GM21447 (cell line): Measurements from ENCODE around the gene TMEM108.

Experiments
- ATAC-seq: cut with Tn5 transposase; IDR thresholded peaks from one replicate; pipeline ENCODE4 v1.9.1; 2021; ENCODE audit not compliant: unreplicated experiment

Gene TMEM108

DNA sequence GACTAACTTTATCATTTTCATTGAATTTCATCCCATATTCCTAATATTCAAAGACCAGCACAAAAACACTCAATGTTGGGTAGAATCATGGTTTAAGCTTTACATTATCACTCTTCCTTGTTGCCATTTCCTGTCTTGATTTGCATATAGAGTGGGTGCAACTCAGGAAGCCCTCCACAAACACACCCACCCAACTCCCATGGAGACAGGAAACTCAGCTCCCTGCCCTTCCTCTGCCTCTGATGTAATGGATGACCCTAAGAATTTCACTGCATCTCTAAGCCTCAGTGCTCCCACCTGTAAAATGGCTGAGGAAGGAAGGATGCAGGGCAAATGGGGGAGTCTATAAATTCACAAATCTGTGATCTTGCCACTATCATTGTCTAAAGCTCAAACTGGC lies 263.5 kb downstream of the TMEM108 start:
- no peak for ATAC-seq

DNA sequence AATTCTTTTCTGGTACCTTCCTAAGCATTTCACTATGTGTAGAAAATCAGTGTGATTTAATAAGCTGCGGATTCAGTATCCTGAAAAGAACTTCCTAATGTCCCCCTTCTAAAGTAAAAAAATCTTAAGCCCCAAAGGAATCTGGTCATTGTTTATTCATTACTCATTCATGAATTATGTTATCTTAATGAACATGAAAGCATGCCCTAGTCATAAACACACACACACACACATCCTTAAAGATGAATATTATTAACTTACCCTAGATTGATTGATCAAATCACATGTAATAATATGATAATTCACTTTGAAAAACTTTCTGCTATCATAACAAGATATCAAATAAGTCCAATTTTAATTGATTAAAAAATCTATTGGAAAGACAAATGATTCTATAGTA lies 265.2 kb downstream of the TMEM108 start:
- ATAC-seq, result no peak

DNA sequence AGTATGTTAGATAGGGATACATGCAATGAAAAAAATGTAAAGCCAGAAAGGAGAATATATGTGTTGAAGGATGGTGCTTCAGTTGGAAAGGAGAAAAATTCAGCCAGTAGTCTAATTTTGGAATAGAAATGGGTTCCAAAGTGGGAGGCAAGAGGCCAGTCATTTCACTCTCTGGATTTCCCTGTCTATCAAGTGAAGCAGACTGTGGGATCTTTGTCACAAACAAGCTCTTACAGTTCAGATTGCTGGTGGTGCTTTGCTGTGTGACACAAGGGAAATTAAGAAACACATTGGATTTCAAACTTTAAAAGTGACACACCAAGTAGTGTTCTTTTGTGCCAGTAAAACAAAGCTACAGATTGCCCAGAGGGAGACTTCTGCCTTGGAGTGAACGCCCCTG lies 279.7 kb downstream of the TMEM108 start:
- no peak for ATAC-seq

DNA sequence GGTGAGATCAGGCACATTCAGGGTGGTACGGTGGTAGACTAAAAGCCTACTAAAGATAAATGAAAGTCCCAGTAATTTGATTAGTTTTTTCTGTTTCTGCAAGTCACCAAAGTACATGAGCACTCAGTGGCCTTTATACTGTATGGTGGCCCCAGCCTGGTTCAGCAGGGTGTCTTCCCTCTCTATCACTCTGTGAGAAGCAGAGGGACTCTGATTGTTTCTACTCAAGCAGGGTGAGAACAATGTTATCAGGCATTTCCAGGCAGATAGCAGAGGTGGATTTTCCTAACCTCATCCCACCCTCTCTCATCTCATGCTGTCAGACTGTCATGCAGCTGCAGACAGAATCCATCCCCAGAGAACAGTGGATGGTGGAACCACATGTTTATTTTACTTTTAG lies 290.2 kb downstream of the TMEM108 start:
- no peak for ATAC-seq

DNA sequence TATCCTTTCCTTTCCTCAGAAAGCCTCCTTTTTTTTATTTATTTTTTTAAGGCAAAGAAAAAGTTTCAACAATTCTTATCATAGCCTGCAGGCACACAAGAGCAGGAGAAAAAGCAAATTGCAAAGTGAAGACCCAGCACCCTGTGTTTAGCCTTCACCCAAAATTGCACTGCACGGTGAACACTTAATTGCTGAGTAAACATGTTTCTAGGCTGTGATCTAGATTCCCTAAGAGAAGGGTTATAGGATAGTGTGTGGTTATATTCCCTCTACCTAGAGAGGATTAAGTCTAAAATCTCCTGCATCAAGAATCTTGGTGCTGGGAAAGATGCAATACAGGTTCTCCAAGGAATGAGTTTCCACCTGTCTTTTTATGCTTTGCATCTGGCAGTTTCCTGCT lies 291.4 kb downstream of the TMEM108 start:
- no peak for ATAC-seq

DNA sequence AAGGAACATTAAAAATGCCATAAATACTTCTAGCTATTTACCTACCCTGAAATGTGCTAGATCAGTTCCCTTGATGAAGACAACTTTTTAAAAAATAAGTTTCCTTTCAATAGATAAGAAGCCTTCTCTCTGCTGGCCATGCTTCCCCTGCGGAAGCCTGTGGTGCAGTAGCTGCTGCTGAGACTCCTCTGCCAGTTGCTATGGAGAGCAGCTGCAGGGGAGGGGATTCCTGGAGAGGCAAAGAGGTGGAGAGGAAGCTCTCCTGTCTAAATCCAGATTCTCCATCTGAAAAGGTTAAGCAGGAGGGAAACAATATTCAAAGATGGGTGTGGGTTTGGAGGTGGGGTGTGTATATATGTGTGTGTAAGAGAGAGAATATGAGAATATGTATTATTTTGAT lies 291.9 kb downstream of the TMEM108 start:
- no peak for ATAC-seq

DNA sequence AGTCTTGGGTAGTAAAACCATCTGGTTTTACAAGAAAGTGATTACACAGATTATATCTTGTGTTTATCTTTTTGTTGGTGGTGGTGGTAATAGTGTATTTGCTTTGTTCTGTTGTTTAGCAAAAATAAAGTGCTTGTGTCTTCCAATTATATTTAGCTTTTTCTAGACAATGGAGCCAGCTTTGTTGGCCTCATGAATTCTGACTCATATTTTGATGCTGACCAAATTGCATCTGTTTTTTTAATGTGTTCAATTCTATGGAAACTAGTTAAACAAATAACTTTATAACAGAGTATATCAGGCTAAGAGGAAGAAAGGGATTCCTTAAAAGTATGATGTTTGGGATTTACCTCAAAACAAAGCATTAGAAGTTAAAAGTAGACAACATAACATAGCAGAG lies 292.3 kb downstream of the TMEM108 start:
- no peak for ATAC-seq

DNA sequence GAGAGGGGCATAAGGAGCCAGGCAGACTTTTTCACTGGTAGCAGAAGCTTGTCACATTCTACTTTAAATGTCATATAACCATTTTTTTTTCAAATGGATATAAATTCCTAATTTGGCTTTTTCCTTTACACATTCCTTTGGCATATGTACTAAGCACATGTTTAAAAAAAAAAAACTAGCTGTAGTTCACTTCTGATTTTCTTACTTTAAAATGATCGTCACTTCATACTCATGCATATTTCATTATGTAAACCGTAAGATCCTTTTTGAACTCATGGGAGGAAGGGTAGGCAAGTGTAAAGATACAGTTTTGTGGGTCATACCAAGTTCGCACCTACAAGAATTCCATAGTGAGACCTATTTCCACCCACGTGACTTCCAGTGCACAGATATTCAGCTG lies 316.5 kb downstream of the TMEM108 start:
- no peak for ATAC-seq

DNA sequence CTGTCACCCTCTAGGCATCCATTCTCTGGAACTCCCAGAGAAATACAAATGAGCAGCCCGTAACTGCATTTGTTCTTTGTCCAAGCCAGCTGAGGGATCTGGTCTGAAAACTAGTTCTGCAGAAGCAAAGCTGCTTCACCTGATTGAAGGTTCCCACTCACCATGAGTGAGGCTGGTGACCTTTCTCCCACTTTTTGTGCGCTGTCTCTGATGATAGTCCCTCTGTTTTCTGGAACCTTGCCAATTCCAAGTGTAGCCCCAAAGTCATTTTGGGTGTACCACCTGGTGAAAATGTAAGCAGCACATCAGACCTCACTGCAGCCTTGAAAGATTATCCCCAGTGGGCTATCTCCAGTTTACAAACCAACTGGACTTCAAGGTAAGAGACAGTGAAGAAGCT lies 322.3 kb downstream of the TMEM108 start:
- no peak for ATAC-seq

DNA sequence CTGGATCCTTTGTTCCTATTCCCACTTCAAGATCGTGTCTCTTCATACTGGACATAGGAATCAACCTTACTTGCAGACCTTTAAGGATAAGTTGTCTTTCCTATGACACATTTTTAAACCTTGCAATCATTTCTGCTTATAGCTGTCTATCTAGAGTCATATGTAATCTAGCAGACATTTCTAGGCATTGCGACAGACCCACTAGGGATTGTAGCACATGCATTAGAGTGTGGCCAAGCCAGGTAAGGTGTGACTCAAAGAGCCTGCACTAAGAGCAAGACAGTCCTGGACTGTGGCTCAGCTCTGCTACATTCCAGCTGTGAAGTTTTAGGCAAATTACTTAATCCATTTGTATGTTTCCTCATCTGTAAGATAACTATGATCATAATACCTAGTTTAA lies 322.8 kb downstream of the TMEM108 start:
- ATAC-seq, result no peak

DNA sequence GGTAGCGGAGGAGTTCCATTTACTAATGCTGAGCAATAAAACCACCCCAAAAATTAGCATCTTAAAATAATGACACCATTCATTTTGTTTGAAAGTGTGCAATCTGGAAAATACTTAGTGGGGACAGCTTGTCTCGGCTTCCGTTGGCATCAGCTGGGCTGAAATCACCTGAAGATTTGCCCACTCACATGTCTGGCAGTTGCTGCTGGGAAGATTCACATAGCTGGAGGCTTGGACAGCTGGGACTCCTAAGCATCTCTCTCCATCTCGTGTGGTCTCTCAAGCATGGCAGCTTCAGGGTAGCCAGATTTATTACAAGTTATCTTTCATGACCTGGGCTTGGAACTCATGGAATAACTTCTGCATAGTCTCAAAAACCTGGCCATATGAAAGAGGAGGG lies 323.2 kb downstream of the TMEM108 start:
- ATAC-seq, result no peak

DNA sequence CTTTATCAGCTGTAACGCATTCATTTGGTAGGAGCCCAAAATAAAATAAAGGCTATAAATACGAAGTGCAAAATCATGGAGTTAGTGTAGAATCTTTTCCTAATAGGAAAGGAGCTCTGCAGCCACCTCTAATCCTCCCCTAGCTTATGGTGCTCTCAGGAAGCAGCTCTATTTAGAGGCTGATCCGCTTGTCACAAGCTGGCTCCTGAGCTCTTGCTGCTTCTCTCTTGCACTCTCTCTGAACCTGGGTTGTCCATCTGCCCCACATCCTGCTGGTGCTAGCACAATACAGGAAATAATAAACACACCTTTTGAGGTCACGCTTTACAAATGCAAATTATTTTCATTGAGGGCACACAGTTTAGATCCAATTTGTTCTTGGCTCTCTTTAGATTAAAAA lies 324.3 kb downstream of the TMEM108 start:
- ATAC-seq, result no peak

DNA sequence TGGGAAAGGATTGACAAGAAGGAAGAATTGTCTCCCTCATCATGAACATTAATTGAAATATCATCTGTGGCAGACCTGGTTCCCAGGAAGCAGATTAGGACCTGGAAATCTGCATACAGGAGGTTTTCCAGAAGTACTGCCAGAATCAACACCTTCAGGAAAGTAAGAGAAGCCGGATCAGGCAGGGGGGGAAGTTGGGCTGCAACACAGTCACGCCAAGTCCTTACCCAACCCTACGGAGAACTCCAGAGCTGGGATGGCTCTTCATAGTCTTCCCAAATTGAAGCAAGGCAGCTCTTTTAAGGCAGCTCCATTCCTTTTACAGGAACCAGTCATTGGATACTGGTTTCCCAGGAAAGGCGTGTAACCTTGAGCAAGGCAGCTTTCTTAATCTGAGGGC lies 326.5 kb downstream of the TMEM108 start:
- no peak for ATAC-seq

DNA sequence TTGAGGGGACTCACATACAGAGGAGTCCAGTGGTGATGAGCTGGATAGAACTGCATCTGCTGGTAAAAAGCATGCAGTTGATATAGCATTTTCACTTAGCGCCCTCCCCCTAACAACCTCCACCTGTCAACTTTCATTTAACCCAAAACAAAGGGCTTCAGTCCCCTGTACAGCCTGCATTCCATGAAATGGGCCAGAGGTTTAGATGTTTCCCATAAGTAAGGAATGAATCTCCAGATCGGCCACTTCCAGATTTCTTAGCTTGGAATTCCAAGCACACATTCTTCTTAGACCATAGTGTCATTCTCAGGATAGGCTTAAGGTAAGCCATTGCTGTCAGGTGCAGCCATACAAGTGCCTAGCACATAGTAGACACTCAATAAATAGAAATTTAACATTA lies 328.7 kb downstream of the TMEM108 start:
- no peak for ATAC-seq

DNA sequence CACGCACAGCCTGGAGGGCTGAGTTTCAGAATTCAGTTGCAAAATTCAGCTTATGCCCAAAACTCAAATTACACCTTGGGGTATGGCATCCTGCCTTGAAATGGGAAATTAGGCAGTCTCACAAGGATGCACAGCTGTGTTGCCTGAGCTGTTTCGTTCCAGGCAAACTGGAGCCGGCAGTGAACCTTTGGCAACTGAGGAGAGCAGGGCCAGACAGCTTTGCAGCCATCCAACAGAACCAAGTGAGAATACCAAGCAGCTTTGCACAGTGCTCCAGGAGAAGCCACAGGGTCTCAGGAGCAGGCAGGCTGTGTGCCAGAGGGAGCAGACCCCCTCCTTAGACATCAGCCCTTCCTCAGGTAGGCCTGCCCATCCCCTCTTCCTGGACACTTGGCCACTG lies 329.2 kb downstream of the TMEM108 start:
- ATAC-seq, result no peak

DNA sequence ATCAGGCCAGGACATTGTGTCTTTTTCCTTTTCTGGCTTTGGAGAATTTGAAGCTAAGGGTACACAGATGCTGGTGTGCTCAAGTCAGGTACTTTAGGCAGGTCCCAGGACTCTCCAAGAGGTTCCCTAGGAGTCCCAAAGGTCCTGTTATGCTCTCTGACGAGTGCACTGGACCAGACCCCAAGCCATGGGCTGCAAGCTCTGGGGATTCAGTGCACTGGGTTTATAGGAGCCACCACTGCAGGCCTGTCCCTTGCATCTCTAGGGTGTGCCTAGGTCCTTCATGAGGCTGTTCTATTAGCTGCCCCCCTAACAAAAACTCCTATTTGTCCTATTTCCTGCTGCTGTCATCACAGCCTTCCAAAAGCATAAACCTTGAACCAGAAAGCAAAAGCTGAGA lies 329.8 kb downstream of the TMEM108 start:
- no peak for ATAC-seq

DNA sequence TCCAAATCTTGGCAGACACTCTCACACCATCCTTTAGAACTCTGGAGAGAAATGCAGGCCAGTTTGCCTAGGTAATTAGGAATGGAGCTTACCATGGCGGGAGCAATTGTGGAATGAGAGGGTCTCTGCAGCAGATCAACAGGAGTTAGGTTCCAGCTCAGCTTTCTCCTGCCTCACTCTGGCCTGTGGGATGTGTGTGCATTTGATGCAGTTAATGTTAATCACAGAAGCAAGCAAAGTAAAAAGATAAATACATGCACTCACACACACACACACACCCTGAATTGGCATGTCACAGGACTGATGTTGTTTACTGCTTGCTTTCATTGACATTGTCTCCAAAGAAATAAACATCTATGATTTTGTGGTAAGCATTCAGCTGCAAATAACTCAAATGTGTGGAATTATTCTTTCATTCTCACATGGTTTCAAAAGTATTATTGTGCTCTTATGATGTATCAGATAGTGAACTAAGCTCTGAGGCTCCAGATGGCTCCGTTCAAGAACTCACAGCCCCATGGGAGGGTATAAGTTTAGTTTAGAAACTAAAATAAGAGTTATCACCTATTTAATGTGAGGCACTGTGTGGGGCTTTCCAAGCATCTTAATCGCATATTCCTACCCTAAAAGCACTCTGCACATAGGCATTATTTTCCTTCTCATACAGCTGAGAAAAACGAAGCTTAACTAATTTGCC lies 330.3 kb downstream of the TMEM108 start:
- no peak for ATAC-seq

DNA sequence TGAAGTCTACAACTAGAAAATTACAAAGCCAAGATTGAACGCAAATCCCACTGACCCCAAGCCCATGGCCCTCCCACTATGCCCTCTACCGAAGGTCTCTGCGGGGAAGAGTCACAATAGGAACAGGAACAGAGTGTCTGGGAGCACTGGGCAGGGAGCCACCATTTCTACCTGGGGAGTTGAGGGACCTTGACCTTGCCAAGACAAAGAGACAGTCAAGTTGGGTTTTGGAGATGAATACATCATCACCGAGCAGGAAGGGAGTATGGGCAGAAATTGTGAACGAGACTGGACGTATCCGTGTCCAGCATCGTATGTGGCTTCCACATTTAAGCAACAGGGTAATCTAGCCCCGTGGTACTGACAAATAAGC lies 330.9 kb downstream of the TMEM108 start:
- ATAC-seq, result no peak

DNA sequence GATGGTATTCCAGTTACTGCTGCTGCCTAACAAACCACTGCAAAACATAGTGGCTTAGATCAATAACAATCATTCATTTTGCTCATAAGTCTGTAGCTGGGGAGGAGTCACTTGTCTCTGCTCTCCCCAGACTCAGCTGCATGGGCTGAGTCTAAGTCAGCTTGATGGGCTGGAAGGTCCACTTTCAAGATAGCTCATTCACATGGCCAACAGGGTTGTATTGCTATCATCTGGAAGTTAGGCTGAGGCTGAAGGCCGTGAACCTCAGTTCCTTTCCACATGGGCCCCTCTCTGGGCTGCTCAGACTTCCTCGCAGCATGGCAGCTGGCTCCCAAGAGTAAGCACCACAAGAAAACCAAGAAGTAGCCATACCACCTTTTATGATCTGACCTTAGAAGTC lies 333.0 kb downstream of the TMEM108 start:
- ATAC-seq, result no peak

DNA sequence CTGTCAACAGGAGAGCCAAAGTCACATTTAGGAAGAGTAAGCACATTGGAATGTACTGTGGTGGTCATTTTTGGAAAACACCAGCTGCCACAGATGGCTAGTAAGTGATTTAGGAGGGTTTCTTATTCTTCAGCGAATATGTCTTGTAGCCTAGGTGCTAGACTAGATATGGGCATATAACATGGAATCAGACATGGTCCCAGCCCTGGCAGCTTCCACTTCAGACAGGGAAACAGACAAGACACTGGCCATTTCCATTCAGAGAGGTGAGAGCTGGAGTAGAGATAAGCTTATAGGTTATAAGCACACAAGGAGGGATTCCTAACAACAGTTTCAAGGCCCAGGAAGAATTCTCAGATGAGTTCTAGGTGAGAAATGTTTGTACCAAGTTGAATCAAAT lies 333.5 kb downstream of the TMEM108 start:
- no peak for ATAC-seq

DNA sequence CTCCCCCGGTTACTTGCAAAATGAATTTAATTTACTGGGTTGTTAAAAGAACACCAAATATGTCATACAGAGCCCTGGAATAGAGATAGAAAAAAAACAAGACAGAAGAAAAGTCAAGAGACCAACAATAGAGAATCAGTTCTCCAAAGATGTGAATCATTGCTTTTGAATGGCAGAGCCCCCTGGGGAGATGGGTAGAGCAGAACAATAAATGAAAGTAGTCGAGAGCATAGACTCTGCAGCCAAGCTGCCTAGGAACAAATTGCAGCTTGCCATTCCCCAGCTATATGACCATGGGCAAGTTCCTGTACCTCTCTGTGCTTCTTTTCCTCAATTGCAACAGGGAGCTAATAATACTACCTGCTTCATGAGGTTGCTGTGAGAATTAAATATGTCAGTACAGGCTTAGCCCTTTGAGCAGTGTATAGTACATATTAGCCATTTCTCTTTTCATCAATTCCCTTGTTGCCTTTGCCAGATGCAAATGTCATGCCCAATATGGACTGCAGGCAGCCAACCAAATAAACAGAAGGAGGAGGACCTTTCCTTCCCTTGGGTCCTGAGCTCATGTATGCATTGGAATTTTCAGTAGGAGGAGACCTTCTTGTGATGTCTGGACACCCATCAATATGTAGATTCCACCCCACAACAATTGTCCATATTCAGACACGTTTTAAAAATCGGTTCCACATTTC lies 336.7 kb downstream of the TMEM108 start:
- ATAC-seq, result no peak

DNA sequence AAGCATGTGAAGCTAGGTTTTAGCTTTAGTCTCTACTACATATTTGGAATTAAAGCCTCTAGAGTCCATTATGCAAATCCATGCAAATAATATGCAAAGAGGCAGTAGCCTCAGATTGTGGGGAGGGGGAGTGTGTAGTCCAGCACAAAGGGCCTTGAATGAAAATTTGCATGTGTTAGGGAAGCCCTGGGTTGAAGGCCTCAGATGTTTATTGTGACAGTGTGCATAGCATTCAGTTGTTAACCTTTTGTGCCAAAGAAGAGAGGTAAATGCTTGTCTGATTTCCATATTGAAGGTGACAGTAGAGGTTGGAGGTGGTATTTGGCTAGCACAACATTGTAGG lies 337.2 kb downstream of the TMEM108 start:
- ATAC-seq, result no peak

DNA sequence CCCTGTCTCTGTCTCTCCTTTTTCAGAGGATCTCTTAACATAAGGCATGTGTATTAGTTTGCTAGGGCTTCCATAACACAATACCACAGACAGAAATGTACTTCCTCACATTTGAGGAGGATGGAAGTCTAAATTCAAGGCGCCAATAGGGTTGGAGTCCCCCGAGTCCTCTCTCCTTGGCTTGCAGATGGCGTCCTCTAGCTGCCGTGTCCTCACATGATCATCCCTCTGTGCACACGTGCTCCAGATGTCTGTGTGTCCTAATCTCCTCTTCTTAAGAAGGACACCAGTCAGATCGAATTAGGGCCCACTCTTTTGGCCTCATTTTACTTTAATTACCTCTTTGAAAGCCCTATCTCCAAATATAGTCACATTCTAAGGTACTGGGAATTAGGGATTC lies 338.6 kb downstream of the TMEM108 start:
- no peak for ATAC-seq
